ENCODE results near the gene MYH11. TPM values are rescaled to one million over a fixed set of nuclear protein-coding genes. Genes with fewer than 3 reads are reported as not detected.

Gene MYH11
- total RNA-seq, 4 donors from 2014 or later, result 121 to 1,349 (median 217) TPM

DNA sequence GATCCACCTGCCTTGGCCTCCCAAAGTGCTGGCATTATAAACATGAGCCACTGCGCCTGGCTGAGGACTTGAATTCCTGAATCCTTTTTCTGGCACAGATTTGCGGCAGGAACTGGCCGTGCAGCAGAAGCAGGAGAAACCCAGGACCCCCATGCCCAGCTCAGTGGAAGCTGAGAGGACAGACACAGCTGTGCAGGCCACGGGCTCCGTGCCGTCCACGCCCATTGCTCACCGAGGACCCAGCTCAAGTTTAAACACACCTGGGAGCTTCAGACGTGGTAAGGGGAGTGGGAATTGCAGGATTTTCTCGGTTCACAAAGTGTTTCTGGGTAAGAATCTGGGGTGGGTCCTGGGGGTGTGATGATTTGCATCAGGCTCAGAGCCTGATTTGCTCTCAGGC, 165.8 kb downstream of the MYH11 start:
- peaks cover 25 to 98% (median 59%) of the 10 kb centered on the region in 3 donors for H3K36me3 ChIP-seq
- no peak overlapping the region for H3K4me3 ChIP-seq
- H3K27ac ChIP-seq, result no peak overlapping the region
- WGBS, 2 donors, result 93 to 94% methylated on average over 7 of the region's 10 CpGs
- no peaks in the 10 kb centered on the region for H3K27me3 ChIP-seq
- no peak for DNase-seq
- TF ChIP-seq, protein P1, sequence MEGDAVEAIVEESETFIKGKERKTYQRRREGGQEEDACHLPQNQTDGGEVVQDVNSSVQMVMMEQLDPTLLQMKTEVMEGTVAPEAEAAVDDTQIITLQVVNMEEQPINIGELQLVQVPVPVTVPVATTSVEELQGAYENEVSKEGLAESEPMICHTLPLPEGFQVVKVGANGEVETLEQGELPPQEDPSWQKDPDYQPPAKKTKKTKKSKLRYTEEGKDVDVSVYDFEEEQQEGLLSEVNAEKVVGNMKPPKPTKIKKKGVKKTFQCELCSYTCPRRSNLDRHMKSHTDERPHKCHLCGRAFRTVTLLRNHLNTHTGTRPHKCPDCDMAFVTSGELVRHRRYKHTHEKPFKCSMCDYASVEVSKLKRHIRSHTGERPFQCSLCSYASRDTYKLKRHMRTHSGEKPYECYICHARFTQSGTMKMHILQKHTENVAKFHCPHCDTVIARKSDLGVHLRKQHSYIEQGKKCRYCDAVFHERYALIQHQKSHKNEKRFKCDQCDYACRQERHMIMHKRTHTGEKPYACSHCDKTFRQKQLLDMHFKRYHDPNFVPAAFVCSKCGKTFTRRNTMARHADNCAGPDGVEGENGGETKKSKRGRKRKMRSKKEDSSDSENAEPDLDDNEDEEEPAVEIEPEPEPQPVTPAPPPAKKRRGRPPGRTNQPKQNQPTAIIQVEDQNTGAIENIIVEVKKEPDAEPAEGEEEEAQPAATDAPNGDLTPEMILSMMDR (IDR thresholded peaks at IDR 0.05), result no peak
- no peak for TF ChIP-seq POLR2A (IDR thresholded peaks at IDR 0.05)
- H3K9me3 ChIP-seq, result no peaks in the 10 kb centered on the region
- no peaks in the 10 kb centered on the region for H3K4me1 ChIP-seq
- intact Hi-C loops (cut with DNase I), result no loop called here

DNA sequence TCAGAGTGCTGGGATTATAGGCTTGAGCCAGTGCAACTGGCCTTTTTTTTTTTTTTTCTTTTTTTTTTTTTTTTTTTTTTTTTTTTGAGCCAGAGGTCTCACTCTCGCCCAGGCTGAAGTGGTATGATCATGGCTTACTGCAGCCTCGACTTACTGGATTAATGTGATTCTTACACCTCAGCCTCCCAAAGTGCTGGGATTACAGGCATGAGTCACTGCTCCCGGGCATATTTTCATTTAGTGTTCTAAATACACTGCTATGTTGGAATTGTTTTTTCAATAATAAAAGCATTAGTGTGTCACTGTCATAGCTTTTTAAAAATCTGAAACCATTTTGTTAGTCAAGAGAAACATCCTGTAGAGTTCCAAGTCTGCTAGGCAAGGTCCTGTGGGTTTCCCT, 166.5 kb downstream of the MYH11 start:
- Histone ChIP-seq H3K36me3 (peaks cover 25 to 98% (median 55%) of the 10 kb centered on the region in 3 donors), H3K27ac (no peak overlapping the region), H3K9me3 (no peaks in the 10 kb centered on the region), H3K27me3 (no peaks in the 10 kb centered on the region), H3K4me3 (no peak overlapping the region), H3K4me1 (no peaks in the 10 kb centered on the region)
- WGBS, 2 donors, result 39 to 61% methylated on average over 2 to 3 of the region's 3 CpGs
- DNase-seq, result no peak
- intact Hi-C loops (cut with DNase I), result no loop called here
- TF ChIP-seq, protein P1 (IDR thresholded peaks at IDR 0.05), result no peak
- TF ChIP-seq POLR2A (IDR thresholded peaks at IDR 0.05), result no peak

DNA sequence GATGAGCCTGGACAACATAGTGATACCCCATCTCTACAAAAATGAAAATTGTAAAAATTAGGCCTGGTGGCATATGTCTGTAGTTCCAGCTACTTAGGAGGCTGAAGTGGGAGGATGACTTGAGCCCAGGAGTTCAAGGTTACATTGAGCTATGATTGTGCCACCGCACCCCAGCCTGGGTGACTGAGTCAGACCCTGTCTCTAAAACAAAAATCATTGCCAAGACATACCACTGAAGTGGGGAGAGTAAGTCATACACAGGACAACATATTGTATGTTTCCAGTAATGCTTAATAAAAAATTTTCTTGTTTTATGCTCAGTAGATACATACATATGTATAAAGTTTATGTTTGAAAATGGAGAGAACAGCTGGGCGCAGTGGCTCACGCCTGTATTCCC, 167.5 kb downstream of the MYH11 start:
- H3K36me3 ChIP-seq, result peaks cover 25 to 96% (median 45%) of the 10 kb centered on the region in 3 donors
- DNase-seq, result no peak

DNA sequence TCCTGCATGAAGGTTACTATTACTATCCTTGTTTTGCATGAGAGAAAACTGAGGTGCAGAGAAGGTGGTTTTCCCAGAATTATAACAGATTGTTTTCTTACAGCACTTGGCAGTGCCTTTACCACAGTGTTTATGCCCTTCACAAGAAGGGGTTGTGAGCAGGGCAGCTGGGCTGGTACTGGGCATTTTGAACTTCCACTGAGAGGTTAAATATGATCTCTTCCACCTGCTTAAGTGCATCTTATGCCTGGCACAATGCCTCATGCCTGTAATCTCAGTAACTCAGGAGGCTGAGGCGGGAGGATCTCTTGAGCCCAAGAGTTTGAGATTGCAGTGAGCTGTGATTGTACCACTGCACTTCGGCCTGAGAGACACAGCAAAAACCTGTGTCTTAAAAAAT, 170.5 kb downstream of the MYH11 start:
- peaks cover 8 to 85% (median 18%) of the 10 kb centered on the region in 3 donors for H3K36me3 ChIP-seq
- H3K4me3 ChIP-seq, result no peak overlapping the region
- H3K4me1 ChIP-seq, result peaks cover 0 to 7% (median 0%) of the 10 kb centered on the region in 3 donors
- TF ChIP-seq, protein P1 (IDR thresholded peaks at IDR 0.05), result no peak
- no peak for TF ChIP-seq POLR2A (IDR thresholded peaks at IDR 0.05)
- no peaks in the 10 kb centered on the region for H3K27me3 ChIP-seq
- no peak overlapping the region for H3K27ac ChIP-seq
- H3K9me3 ChIP-seq, result no peaks in the 10 kb centered on the region
- intact Hi-C loops (cut with DNase I), result no loop called here
- WGBS, 2 donors, result 100% methylated on average over 2 of the region's 2 CpGs; no CpG with 5 or more reads in 1 of the 2 donors
- no peak for DNase-seq

More for the DNA sequence above, 167.5 kb downstream of the MYH11 start:
- no peak overlapping the region for H3K4me3 ChIP-seq
- 93 to 95% methylated on average over 3 of the region's 3 CpGs for WGBS, 2 donors
- no peaks in the 10 kb centered on the region for H3K4me1 ChIP-seq
- intact Hi-C loops (cut with DNase I), result no loop called here
- H3K9me3 ChIP-seq, result no peaks in the 10 kb centered on the region
- H3K27ac ChIP-seq, result no peak overlapping the region
- TF ChIP-seq, protein P1 (IDR thresholded peaks at IDR 0.05), result no peak
- no peaks in the 10 kb centered on the region for H3K27me3 ChIP-seq

DNA sequence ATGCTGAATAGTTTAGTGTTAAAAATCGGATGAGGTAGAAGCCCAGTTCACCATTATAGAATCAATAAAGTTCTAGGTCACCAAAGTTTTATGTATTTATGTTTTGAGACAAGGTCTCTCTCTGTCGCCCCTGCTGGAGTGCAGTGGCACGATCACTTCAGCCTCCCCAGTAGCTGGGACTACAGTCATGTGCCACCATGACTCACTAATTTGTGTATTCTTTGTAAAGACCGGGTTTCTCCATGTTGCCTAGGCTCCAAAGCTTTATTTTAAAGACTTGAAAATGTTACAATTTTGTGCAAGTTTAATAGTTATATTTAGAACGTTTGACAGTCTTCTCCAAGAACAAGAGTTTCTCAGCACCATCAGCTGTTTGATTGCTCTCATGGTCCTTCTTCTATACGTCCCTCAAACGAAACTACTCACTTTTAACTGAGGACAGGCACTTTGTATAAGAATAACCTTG, 174.7 kb downstream of the MYH11 start:
- 45 to 52% methylated on average over 7 of the region's 7 CpGs for WGBS, 2 donors
- intact Hi-C loops (cut with DNase I), result no loop called here
- H3K4me3 ChIP-seq, result no peak overlapping the region
- H3K9me3 ChIP-seq, result no peaks in the 10 kb centered on the region
- peak overlapping the region in 2 of 4 donors; percentile 23 to 27 for H3K27ac ChIP-seq
- H3K27me3 ChIP-seq, result no peaks in the 10 kb centered on the region
- peaks cover 0 to 7% (median 0%) of the 10 kb centered on the region in 3 donors for H3K4me1 ChIP-seq
- no peak for TF ChIP-seq POLR2A (IDR thresholded peaks at IDR 0.05)
- TF ChIP-seq, protein P1 (IDR thresholded peaks at IDR 0.05), result peak in 5 of 6 experiments; percentile 22 to 74 (median 54)
- peaks cover 0 to 85% (median 8%) of the 10 kb centered on the region in 3 donors for H3K36me3 ChIP-seq
- no peak for DNase-seq

Measured in esophagus squamous epithelium (tissue), 5 donors.